Measurements from ENCODE around the gene UNC5B.

DNA sequence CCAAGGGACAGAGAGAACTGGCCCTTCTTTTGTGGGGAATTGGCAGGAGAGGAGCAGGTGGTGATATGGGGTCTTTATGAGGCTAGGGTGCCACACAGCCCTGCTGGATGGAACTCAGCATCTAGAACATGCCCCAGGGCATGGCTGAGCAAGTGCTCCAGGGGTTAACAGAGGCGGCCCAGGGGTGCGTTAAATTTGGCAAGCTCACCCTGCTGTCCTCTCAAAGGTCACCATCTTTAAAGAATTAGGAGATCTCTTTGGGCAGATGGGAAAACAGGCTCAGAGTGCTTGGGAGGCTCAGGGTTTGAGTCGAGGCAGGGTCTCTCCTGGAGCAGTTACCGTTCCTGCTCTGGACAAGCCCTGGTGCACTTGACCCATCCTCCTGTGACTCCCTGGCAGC is 21.4 kb upstream of the UNC5B start:
- TF ChIP-seq ZNF263 (CRISPR knock-in tag; IDR thresholded peaks at IDR 0.05; ENCODE audit: low read depth), result no peak
- TF ChIP-seq, protein P1, sequence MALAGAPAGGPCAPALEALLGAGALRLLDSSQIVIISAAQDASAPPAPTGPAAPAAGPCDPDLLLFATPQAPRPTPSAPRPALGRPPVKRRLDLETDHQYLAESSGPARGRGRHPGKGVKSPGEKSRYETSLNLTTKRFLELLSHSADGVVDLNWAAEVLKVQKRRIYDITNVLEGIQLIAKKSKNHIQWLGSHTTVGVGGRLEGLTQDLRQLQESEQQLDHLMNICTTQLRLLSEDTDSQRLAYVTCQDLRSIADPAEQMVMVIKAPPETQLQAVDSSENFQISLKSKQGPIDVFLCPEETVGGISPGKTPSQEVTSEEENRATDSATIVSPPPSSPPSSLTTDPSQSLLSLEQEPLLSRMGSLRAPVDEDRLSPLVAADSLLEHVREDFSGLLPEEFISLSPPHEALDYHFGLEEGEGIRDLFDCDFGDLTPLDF (CRISPR knock-in tag; IDR thresholded peaks at IDR 0.05), result no peak
- TF ChIP-seq, protein P2, sequence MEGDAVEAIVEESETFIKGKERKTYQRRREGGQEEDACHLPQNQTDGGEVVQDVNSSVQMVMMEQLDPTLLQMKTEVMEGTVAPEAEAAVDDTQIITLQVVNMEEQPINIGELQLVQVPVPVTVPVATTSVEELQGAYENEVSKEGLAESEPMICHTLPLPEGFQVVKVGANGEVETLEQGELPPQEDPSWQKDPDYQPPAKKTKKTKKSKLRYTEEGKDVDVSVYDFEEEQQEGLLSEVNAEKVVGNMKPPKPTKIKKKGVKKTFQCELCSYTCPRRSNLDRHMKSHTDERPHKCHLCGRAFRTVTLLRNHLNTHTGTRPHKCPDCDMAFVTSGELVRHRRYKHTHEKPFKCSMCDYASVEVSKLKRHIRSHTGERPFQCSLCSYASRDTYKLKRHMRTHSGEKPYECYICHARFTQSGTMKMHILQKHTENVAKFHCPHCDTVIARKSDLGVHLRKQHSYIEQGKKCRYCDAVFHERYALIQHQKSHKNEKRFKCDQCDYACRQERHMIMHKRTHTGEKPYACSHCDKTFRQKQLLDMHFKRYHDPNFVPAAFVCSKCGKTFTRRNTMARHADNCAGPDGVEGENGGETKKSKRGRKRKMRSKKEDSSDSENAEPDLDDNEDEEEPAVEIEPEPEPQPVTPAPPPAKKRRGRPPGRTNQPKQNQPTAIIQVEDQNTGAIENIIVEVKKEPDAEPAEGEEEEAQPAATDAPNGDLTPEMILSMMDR (IDR thresholded peaks at IDR 0.05), result no peak

Data from WTC11 (cell line).